Measurements from ENCODE around the gene FBXL12.

DNA sequence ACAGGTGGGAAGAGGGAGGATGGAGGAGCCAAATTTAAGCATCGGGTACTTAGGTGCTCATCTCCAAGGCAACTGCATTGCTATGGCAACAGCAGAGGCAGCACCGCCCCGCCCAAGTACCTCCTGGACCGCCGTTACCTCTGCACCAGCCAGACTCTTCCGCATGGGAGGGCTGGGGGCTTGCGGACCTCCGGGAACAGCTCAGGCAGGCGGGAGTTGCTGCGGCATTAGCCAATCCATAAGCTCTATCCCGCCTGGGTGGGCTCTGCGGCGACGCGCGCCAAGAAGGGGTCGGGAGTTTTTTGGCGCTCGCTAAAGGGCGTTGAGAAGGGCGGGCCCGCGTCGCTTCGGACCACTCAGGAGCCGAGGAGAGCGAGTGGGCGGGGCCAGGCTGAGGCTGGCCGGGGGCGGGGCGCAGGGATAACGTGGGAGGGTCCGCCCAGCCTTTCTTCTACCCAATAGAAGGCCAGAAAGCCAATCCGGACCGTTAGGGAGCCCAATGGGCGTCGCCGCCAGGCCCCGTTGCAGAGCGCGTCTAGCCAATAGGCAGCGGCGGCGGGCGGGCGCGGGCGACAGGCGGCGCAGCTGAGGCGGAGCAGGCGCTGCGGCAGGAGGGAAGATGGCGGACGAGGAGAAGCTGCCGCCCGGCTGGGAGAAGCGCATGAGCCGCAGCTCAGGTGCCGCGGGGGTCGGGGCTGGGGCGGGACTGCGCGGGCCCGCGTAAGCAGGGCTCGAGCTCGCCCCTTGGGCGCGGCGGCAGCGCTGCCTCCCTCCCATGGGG lies 16.0 kb upstream of the FBXL12 start, which contains the start of gene PIN1:
- no peak for TF ChIP-seq ZFX (IDR thresholded peaks at IDR 0.05)
- TF ChIP-seq, protein P1, sequence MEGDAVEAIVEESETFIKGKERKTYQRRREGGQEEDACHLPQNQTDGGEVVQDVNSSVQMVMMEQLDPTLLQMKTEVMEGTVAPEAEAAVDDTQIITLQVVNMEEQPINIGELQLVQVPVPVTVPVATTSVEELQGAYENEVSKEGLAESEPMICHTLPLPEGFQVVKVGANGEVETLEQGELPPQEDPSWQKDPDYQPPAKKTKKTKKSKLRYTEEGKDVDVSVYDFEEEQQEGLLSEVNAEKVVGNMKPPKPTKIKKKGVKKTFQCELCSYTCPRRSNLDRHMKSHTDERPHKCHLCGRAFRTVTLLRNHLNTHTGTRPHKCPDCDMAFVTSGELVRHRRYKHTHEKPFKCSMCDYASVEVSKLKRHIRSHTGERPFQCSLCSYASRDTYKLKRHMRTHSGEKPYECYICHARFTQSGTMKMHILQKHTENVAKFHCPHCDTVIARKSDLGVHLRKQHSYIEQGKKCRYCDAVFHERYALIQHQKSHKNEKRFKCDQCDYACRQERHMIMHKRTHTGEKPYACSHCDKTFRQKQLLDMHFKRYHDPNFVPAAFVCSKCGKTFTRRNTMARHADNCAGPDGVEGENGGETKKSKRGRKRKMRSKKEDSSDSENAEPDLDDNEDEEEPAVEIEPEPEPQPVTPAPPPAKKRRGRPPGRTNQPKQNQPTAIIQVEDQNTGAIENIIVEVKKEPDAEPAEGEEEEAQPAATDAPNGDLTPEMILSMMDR (conservative IDR thresholded peaks at IDR 0.05) = no peak; the same call in 1 of the 2 replicates
